K562 (cell line): ENCODE measurements around the gene IGFBP7.

Source experiments
- MAFG ChIP-seq: fragments of 450-650 bp; conservative IDR thresholded peaks from 2 replicates; pipeline ENCODE4 v1.6.1; 2016; ENCODE audit warnings: missing genetic modification characterization, missing compliant biosample characterization
- NFE2L1 ChIP-seq: fragments of 450-650 bp; IDR thresholded peaks from 2 replicates; pipeline ENCODE4 v1.6.1; 2016; ENCODE audit warnings: missing genetic modification characterization, low read depth, mild to moderate bottlenecking, missing compliant biosample characterization, moderate library complexity, borderline replicate concordance
- NFRKB ChIP-seq: fragments of 450-650 bp; IDR thresholded peaks from 2 replicates; pipeline ENCODE4 v1.6.1; 2016; ENCODE audit warnings: low read depth
- YY1 ChIP-seq, 3 experiments: IDR thresholded peaks; 2 replicates each; pipeline ENCODE4 v1.6.1; 2011; ENCODE audit warnings: low read length in 2 of 3, mild to moderate bottlenecking in 2 of 3, moderate library complexity in 2 of 3, borderline replicate concordance in 1 of 3, control low read depth in 1 of 3, low read depth in 1 of 3; ENCODE audit not compliant: insufficient read depth in 3 of 3, insufficient replicate concordance in 2 of 3, control insufficient read depth in 1 of 3, insufficient read length in 1 of 3; ENCODE audit errors: extremely low read depth in 1 of 3
- TF ChIP-seq, protein P1 (sequence below): IDR thresholded peaks from 3 replicates; pipeline ENCODE4 v1.6.1; 2011; ENCODE audit warnings: borderline replicate concordance, mild to moderate bottlenecking, moderate library complexity; ENCODE audit not compliant: insufficient read length; ENCODE audit errors: extremely low read depth
- TF ChIP-seq, protein P2 (sequence below), 3 experiments: IDR thresholded peaks in 2 of 3; conservative IDR thresholded peaks in 1 of 3; 2 replicates each; pipeline ENCODE4 v1.5.1; 2011 to 2012; ENCODE audit warnings: low read length in 3 of 3, mild to moderate bottlenecking in 3 of 3, control low read depth in 2 of 3, improper control_type of control experiment in 1 of 3, inconsistent platforms in 1 of 3, low read depth in 1 of 3, mixed read lengths in 1 of 3, moderate library complexity in 1 of 3; ENCODE audit not compliant: insufficient read depth in 2 of 3

DNA sequence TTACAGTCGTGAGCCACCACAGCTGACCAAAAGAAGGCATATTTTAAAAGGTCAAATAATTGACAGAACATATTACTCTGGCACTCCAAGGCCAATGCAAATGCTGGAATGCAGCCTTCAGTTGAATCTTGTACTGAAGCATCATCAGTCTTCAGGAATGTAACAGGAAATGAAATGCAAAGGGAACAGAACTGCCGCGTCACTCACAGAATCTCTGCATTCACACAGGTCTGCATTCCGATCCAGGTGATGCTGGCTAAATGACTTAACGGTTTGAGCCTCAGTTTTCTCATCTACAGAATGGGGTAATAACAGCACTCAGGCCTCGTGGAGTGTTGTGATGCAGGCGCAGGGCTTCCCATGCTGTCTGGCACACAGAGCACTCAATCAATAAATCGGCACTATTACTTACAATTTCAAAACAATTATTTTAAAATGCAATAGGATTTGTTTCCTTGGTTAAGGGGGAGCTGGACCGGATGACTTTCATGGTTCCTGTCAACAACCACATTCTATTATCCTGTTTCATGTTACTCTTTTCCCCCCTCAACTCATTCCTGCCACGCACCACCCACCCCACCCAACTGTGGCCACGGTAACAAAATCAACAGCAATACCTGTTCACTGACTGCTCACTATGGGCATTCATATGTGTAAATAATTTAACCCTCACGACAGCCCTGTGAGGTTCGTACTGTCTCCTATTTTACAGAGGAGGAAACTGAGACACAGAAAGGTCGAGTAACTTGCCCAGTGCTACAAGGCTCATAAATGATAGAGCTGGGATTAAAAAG lies 32.4 kb downstream of the IGFBP7 start:
- TF ChIP-seq YY1 (IDR thresholded peaks at IDR 0.05; ENCODE audit: borderline replicate concordance in 1 of 3, control insufficient read depth in 1 of 3, extremely low read depth in 1 of 3, insufficient read depth in 3 of 3, insufficient read length in 1 of 3, insufficient replicate concordance in 2 of 3, low read depth in 1 of 3, low read length in 2 of 3) (no peak), NFE2L1 (tag) (no peak), MAFG (tag) (no peak), NFRKB (no peak)
- TF ChIP-seq, protein P1, sequence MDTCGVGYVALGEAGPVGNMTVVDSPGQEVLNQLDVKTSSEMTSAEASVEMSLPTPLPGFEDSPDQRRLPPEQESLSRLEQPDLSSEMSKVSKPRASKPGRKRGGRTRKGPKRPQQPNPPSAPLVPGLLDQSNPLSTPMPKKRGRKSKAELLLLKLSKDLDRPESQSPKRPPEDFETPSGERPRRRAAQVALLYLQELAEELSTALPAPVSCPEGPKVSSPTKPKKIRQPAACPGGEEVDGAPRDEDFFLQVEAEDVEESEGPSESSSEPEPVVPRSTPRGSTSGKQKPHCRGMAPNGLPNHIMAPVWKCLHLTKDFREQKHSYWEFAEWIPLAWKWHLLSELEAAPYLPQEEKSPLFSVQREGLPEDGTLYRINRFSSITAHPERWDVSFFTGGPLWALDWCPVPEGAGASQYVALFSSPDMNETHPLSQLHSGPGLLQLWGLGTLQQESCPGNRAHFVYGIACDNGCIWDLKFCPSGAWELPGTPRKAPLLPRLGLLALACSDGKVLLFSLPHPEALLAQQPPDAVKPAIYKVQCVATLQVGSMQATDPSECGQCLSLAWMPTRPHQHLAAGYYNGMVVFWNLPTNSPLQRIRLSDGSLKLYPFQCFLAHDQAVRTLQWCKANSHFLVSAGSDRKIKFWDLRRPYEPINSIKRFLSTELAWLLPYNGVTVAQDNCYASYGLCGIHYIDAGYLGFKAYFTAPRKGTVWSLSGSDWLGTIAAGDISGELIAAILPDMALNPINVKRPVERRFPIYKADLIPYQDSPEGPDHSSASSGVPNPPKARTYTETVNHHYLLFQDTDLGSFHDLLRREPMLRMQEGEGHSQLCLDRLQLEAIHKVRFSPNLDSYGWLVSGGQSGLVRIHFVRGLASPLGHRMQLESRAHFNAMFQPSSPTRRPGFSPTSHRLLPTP = no peak
- TF ChIP-seq, protein P2, sequence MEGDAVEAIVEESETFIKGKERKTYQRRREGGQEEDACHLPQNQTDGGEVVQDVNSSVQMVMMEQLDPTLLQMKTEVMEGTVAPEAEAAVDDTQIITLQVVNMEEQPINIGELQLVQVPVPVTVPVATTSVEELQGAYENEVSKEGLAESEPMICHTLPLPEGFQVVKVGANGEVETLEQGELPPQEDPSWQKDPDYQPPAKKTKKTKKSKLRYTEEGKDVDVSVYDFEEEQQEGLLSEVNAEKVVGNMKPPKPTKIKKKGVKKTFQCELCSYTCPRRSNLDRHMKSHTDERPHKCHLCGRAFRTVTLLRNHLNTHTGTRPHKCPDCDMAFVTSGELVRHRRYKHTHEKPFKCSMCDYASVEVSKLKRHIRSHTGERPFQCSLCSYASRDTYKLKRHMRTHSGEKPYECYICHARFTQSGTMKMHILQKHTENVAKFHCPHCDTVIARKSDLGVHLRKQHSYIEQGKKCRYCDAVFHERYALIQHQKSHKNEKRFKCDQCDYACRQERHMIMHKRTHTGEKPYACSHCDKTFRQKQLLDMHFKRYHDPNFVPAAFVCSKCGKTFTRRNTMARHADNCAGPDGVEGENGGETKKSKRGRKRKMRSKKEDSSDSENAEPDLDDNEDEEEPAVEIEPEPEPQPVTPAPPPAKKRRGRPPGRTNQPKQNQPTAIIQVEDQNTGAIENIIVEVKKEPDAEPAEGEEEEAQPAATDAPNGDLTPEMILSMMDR (IDR thresholded peaks at IDR 0.05 in 2 of 3, conservative IDR thresholded peaks at IDR 0.05 in 1 of 3; ENCODE audit: insufficient read depth in 2 of 3, low read depth in 1 of 3, low read length in 3 of 3) = no peak
